ENCODE data around the gene RTRAF. TPM values are rescaled to one million over a fixed set of nuclear protein-coding genes. Genes with fewer than 3 reads are reported as not detected.

RTRAF gene
- total RNA-seq, 2 donors from 2014 or later = 157 to 181 TPM

DNA sequence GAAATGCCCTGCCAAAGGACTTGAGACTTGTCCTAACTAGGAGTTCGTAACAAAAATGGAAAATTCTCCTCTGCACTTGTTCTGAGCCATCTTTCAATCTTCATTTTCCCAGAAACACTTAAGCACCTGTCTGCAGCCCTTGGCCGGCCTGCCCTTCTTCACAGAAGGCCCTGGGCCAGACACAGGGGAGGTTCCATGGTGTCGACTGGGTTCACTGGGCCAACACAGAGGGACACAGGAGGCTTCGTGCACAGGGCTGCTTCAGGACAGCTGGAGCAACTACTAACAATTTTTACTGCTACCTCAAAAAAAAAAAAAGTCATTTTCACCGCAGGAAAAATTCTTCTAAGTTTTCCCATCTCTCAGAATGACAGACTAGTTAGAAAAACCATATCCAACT lies 59.9 kb downstream of the RTRAF start:
- intact Hi-C loops (cut with DNase I) = no loop called here
- no peaks in the 10 kb centered on the region for H3K36me3 ChIP-seq
- TF ChIP-seq, protein P1, sequence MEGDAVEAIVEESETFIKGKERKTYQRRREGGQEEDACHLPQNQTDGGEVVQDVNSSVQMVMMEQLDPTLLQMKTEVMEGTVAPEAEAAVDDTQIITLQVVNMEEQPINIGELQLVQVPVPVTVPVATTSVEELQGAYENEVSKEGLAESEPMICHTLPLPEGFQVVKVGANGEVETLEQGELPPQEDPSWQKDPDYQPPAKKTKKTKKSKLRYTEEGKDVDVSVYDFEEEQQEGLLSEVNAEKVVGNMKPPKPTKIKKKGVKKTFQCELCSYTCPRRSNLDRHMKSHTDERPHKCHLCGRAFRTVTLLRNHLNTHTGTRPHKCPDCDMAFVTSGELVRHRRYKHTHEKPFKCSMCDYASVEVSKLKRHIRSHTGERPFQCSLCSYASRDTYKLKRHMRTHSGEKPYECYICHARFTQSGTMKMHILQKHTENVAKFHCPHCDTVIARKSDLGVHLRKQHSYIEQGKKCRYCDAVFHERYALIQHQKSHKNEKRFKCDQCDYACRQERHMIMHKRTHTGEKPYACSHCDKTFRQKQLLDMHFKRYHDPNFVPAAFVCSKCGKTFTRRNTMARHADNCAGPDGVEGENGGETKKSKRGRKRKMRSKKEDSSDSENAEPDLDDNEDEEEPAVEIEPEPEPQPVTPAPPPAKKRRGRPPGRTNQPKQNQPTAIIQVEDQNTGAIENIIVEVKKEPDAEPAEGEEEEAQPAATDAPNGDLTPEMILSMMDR (IDR thresholded peaks at IDR 0.05) = no peak
- H3K27me3 ChIP-seq = no peaks in the 10 kb centered on the region
- H3K4me1 ChIP-seq = no peaks in the 10 kb centered on the region
- no peak overlapping the region for H3K27ac ChIP-seq
- DNase-seq = no peak
- no peaks in the 10 kb centered on the region for H3K9me3 ChIP-seq
- no peak overlapping the region for H3K4me3 ChIP-seq
- no peak overlapping the region for H3K9ac ChIP-seq (ENCODE audit: low read depth in 2 of 2, low read length in 2 of 2)

DNA sequence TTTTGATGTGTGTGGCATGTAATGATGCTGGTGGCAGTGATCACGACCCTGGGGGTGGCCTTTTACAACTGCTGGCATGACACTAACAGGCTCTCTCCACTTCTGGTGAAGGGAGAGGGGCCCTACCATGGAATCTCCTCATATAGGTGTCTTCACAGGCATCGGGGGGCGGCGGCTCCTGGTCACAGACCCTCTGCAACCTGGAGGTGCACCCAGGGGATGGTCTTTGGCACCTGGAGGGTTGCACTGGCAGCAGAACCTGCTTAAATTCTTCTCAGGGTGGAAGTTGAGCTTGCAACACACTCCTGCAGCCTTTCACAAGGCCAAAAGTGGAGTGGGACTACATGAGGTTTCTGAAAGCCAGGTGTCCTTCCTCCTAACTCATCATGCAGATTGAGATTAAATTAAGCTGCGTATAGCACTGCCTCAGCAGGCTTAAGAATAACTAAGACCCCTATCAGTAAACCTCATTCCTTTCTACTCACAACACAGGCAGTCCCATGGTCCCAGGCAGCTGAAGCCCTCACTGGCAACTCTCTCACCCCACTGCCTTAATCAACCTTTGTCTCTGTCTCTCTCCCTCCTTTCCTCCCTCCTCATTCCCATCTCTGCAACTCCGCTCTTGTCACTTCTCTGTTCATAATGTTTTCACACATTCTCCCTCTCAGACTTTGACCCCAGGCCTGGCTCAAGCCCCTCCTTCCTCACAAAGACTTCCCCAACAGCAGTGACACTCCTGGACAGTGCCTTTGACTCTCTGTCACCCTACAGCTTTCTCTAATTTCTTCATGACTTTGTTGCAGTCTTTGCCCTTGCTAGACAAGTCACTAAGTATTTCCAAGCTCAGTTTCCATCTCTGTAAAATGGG lies 60.6 kb downstream of the RTRAF start:
- peak; percentile 73 for DNase-seq
- peak overlapping the region in 1 of 2 donors; percentile 28 for H3K9ac ChIP-seq (ENCODE audit: low read depth in 2 of 2, low read length in 2 of 2)
- no peaks in the 10 kb centered on the region for H3K36me3 ChIP-seq
- no peaks in the 10 kb centered on the region for H3K9me3 ChIP-seq
- peak overlapping the region; percentile 3 for H3K27ac ChIP-seq
- TF ChIP-seq, protein P1 (IDR thresholded peaks at IDR 0.05) = no peak
- no peaks in the 10 kb centered on the region for H3K27me3 ChIP-seq
- no peak overlapping the region for H3K4me3 ChIP-seq
- H3K4me1 ChIP-seq = no peaks in the 10 kb centered on the region
- intact Hi-C loops (cut with DNase I) = no loop called here

DNA sequence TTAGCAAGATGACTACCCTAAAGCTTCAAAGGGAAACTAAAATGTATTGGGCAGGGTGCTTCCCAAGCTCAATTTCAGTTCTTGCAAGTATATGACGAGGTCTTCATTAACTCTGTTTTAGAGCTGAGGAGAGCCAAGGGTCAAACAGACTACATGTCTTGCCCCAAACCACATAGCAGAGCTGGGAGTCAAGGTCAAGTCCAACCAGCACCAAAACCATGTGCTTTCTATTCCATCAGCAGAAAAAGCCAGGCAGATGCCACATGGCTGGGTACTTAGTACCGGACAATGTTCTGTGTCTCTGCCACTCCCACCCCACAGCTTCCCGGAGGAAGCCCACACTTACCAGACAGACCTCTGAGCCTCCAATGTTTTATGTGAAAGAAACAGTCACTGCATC lies 61.9 kb downstream of the RTRAF start:
- H3K4me3 ChIP-seq = no peak overlapping the region
- H3K9me3 ChIP-seq = no peaks in the 10 kb centered on the region
- no peaks in the 10 kb centered on the region for H3K4me1 ChIP-seq
- no peaks in the 10 kb centered on the region for H3K27me3 ChIP-seq
- H3K27ac ChIP-seq = no peak overlapping the region
- DNase-seq = no peak
- H3K9ac ChIP-seq (ENCODE audit: low read depth in 2 of 2, low read length in 2 of 2) = no peak overlapping the region
- TF ChIP-seq, protein P1 (IDR thresholded peaks at IDR 0.05) = no peak
- intact Hi-C loops (cut with DNase I) = no loop called here
- no peaks in the 10 kb centered on the region for H3K36me3 ChIP-seq

DNA sequence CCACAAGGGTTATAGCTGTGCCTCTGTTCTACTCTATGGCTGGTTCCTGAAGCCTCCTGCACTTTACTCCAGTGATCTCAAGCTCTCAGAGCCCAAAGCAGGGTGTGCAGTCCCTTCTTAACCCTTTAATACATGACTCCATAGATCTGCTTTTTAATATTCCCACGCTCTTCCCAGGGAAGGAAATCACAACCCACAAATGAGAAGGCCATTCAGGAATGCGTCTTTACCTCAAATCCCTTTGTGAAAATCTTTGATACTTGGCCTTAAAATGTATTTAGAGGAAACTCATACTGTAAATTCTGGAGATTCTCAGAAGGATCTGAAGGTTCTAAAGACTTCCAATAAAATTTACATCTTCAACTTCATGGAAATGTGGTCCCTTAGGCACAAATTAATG lies 62.5 kb downstream of the RTRAF start:
- no peak overlapping the region for H3K9ac ChIP-seq (ENCODE audit: low read depth in 2 of 2, low read length in 2 of 2)
- intact Hi-C loops (cut with DNase I) = no loop called here
- DNase-seq = no peak
- peak overlapping the region; percentile 48 for H3K27ac ChIP-seq
- H3K27me3 ChIP-seq = no peaks in the 10 kb centered on the region
- TF ChIP-seq, protein P1 (IDR thresholded peaks at IDR 0.05) = no peak
- no peaks in the 10 kb centered on the region for H3K4me1 ChIP-seq
- no peaks in the 10 kb centered on the region for H3K36me3 ChIP-seq
- H3K9me3 ChIP-seq = no peaks in the 10 kb centered on the region
- no peak overlapping the region for H3K4me3 ChIP-seq

DNA sequence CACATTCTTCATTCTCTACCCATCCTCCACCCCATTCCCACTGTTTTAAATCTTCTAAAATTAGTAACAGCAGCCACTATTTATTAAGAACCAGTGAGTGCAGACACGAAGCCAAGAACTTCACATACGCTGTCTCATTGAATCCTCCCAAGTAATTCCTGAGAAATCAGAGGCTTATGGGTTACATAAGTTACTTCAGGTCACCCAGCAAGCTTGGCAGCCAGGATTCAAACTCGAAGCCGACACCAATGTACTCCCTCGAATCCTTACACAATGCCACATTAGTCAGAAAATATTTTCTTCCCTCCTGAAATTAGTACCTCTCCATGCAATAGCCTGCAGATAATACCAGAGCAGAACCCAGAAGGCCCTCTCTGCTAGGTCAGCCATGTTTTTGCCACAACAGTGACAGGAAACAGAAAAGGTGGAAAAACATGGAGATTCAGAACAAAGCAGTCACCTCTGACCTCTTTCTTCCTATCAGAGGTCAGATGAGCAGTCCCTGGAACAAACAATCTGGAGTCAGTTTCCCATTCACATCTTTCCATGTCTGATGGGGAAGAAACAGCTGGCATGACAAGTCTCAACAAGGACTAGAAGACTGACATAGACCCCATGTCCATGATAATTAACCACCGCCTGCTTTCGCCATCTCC lies 63.1 kb downstream of the RTRAF start:
- no peak overlapping the region for H3K9ac ChIP-seq (ENCODE audit: low read depth in 2 of 2, low read length in 2 of 2)

More for the DNA sequence above, 63.1 kb downstream of the RTRAF start:
- DNase-seq = no peak
- Histone ChIP-seq H3K9me3 (no peaks in the 10 kb centered on the region), H3K27me3 (no peaks in the 10 kb centered on the region), H3K4me1 (no peaks in the 10 kb centered on the region), H3K36me3 (no peaks in the 10 kb centered on the region), H3K27ac (no peak overlapping the region), H3K4me3 (no peak overlapping the region)
- TF ChIP-seq, protein P1 (IDR thresholded peaks at IDR 0.05) = no peak
- intact Hi-C loops (cut with DNase I) = no loop called here
